ENCODE data around the gene BARHL2.

Gene BARHL2

DNA sequence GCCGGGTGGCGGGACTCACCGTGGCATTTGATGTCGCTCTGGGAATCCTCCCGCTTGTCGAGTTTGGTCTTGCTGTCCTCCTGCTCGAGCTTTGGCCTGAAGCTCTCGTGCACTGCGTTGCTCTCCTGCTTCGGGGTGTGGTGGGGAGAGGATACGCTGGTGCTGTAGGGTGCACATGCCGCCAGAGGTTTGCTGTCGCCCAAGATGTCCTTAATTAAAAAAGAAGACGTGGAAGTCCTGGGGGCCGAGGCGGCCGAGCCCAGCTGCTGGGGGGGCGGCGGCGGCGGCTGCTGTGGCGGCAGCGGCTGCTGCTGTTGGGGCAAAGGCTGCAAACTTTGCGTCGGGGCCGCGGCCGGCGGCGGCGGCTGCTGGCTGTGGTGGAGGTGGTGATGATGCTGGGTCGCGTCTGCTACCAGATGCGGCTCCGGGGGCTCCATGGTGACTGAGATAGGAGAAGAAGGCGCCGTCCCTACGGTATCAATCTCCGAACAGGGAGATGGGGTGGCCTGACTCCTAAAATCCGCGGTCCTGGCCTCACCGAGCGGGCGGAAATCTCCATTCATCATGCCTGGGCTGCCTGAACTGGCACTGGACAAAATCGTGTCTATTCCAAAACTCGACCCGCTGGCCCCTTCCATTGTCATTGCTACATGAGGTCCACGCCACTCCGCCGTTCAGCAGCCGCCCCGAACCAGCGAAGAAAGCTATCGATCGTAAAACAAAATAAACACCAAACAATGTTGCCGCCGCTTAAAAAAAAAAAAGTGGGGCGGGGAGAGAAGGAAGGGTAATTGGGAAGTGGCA is at the start of gene BARHL2:
TSS of gene BARHL2 (minus strand) at position 751 of the 804 bp plus-strand sequence. CDS start at position 644, 107 bp downstream.
- no peak for DNase-seq (ENCODE audit: low spot score)

- DNase-seq (ENCODE audit: low spot score), result no peak
These were observed 46.8 kb upstream of the BARHL2 start for GRCh38 chr1:90763930-90764329.

GRCh38 chr1:90763506-90763905 is 46.4 kb upstream of the BARHL2 start:
- no peak for DNase-seq (ENCODE audit: low spot score)

- DNase-seq (ENCODE audit: low spot score), result no peak
These were observed 44.9 kb upstream of the BARHL2 start for GRCh38 chr1:90761781-90762589.

DNA sequence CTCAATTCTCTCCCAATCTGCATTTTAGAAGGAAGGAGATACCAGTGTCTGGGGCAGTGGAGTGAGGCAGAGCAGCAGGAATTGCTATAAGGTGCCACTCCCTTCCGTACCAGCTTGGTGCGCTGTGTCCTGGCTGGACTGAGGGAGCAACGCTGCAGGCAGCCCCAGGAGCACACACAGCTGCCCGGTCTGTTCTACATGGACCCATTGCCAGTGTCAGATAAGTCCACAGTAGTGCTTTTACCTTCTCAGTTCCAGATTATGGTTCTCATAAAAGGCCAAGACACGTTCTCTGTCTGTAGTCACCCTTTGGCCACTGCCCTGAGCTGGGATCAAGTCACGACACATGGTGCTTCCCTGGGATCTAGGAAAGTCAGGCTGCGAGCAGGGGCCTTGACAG is 44.1 kb upstream of the BARHL2 start:
- DNase-seq (ENCODE audit: low spot score), result no peak

- no peak for DNase-seq (ENCODE audit: low spot score)
These were observed 36.5 kb upstream of the BARHL2 start for GRCh38 chr1:90753556-90753955.

- no peak for DNase-seq (ENCODE audit: low spot score)
These were observed 31.6 kb upstream of the BARHL2 start for GRCh38 chr1:90748668-90749067.

DNA sequence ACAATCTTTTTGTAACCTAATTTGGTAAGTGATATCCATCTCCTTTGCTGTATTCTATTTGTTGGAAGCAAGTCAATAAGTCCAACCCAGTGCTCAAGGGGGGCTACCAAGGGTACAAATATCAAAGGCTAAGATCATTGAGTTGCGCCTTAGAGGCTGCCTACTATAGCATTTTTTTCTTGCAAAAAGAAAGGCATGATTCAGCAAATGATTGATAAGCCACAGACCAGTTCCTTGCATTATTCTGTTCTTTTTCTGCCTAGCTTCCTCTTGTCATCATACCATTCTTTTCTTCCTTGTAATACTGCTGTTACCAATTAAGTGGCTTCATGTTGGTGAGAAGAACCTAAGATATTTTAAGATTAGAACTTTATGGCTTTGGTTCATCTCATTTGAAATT is 29.8 kb upstream of the BARHL2 start:
- no peak for DNase-seq (ENCODE audit: low spot score)

- DNase-seq (ENCODE audit: low spot score), result no peak
These were observed 28.9 kb upstream of the BARHL2 start for GRCh38 chr1:90745972-90746371.

DNA sequence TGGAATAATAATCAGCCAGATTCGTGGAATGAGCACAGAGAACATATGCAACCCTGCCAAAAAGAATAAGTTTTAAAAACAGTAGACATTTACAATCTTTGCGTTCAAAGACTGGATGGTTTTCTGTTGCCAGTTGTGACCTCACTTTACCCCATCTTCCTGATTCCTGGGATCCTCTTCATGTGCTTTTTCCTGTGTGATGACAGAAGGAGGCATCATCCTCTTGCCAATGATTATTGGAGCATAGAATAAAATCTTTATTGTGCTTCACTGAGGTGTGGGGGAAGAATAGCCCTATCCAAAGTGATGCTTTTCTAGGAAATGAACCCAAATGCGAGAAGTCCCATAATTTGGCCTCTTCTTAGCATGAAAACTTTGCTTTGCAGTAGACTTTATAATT is 15.0 kb upstream of the BARHL2 start:
- DNase-seq (ENCODE audit: low spot score), result no peak

- no peak for DNase-seq (ENCODE audit: low spot score)
These were observed 14.4 kb upstream of the BARHL2 start for GRCh38 chr1:90731382-90732050.

GRCh38 chr1:90730243-90731022 is 13.3 kb upstream of the BARHL2 start:
- DNase-seq (ENCODE audit: low spot score), result peak; percentile 18

- DNase-seq (ENCODE audit: low spot score), result no peak
These were observed 12.6 kb upstream of the BARHL2 start for GRCh38 chr1:90729504-90730242.

DNA sequence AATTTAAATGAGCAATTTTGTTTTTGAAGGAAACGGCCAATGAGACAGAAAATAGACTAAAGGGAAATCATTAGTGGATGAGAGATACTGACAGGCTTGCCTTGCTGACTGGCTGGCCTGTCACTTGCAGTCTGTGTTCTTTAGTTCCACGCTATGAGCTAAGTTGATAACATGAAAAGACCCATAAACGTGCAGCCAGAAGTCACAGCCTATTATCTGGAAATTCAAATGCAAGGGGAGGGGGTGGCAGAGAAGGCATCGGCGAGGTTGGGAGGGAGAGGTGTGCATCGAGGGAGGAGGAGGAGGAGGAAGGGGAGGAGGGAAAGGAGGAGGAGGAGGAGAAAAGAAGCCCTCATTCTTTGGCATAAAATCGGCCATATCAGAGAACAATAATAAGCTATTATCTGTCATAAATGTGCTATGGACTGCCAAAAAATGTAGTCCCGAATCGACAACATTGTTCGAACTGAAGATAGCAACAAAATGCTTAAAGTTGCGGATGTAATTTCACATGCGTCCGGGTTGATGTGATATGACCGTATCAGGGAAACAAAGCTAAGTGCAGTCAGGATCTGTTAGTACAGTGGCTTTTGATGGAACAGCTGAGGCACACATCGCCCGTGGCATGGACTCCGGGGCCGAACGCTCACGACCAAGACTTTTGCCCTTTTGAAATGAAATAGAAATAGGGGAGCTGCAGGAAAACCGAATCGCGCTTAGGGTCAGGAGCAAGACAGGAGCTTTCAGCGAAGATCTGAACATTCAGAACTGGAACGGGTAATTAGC is 11.6 kb upstream of the BARHL2 start:
- no peak for DNase-seq (ENCODE audit: low spot score)

DNA sequence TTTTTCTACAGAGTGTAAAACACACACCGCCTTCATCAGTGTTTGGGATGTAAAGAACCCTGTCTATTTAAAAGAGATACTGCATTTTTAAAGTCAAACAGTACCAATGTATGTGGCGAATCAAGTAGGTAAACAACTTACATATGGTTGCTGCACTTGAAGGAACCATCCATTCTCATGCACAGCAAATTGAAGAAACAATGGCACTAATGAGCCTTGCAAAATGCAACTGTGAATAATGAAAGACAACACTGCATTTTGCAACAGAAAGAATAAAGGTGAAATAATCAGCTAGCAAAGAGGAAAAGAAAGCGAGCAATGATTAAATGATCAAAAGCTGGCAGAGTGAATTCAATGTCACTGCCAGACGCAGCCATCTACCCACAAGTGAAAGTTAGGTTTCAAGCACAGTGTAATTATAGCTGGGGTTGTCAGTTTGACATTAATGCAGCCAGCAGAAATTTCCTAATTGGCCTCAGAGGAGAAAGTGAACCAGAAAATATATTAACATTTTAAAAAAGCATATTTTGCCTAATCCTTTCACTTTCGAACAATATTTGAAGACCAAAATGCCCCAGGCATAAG is 10.9 kb upstream of the BARHL2 start:
- DNase-seq (ENCODE audit: low spot score), result no peak

- no peak for DNase-seq (ENCODE audit: low spot score)
These were observed 9.9 kb upstream of the BARHL2 start for GRCh38 chr1:90726986-90727480.

- no peak for DNase-seq (ENCODE audit: low spot score)
These were observed 9.4 kb upstream of the BARHL2 start for GRCh38 chr1:90726425-90726985.

GRCh38 chr1:90725657-90726424 is 8.7 kb upstream of the BARHL2 start:
- no peak for DNase-seq (ENCODE audit: low spot score)

Data from SW480 (cell line).